Measurements from ENCODE around the gene NEK6.

NEK6 gene

GRCh38 chr9:124348363-124348762, 90.6 kb downstream of the NEK6 start:
- H3K4me3 ChIP-seq (replicated peaks; ENCODE audit: low read depth, low read length), result no peak overlapping the region
- no peak for DNase-seq (ENCODE audit: low read depth)
- no peak for TF ChIP-seq CTCF (IDR thresholded peaks at IDR 0.05; ENCODE audit: low read length, missing control alignments)

DNA sequence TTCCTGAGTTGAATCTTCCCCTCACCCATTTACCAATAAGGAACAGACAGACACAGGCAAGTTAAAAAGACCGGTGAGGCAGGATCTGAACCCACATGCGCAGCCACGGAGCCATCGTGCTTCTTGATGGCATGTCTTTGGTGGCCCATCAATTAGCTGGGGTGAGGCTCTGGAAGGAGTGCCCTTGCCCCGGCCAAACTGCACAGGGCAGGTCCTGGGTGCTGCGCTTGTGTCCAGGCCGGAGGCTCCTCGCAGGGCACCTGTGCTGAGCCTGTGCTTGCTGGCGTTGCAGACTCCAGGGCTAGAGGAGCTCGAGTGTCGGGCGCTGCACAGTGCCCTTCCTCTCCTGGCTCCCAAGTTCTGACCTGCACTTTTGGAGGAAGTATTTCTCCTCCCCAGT, 91.1 kb downstream of the NEK6 start:
- no peak for DNase-seq (ENCODE audit: low read depth)
- no peak for TF ChIP-seq CTCF (IDR thresholded peaks at IDR 0.05; ENCODE audit: low read length, missing control alignments)
- H3K4me3 ChIP-seq (replicated peaks; ENCODE audit: low read depth, low read length), result no peak overlapping the region

GRCh38 chr9:124349267-124349666, 91.5 kb downstream of the NEK6 start:
- TF ChIP-seq CTCF (IDR thresholded peaks at IDR 0.05; ENCODE audit: low read length, missing control alignments), result no peak
- DNase-seq (ENCODE audit: low read depth), result no peak
- H3K4me3 ChIP-seq (replicated peaks; ENCODE audit: low read depth, low read length), result no peak overlapping the region

- H3K4me3 ChIP-seq (replicated peaks; ENCODE audit: low read depth, low read length), result no peak overlapping the region
- DNase-seq (ENCODE audit: low read depth), result no peak
- no peak for TF ChIP-seq CTCF (IDR thresholded peaks at IDR 0.05; ENCODE audit: low read length, missing control alignments)
Measured at GRCh38 chr9:124349675-124350493, 92.1 kb downstream of the NEK6 start.

DNA sequence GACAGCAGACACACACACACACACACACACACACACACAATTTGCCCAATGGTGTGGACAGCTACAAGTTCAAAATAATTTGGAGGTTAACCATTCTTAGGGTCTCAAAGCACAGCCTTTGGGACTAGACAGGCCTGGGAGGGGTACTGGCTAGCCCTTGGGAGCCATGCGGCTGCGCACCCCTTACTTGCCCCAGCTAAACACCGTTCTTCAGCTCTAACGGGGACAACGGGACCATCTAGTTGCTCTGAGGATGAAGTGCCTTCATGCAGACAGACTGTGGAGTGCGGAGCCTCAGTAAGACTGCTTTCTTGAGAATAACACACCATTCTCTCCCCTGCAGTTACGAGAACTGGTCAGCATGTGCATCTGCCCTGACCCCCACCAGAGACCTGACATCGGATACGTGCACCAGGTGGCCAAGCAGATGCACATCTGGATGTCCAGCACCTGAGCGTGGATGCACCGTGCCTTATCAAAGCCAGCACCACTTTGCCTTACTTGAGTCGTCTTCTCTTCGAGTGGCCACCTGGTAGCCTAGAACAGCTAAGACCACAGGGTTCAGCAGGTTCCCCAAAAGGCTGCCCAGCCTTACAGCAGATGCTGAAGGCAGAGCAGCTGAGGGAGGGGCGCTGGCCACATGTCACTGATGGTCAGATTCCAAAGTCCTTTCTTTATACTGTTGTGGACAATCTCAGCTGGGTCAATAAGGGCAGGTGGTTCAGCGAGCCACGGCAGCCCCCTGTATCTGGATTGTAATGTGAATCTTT, 92.9 kb downstream of the NEK6 start:
- H3K4me3 ChIP-seq (replicated peaks; ENCODE audit: low read depth, low read length), result no peak overlapping the region
- TF ChIP-seq CTCF (IDR thresholded peaks at IDR 0.05; ENCODE audit: low read length, missing control alignments), result no peak
- no peak for DNase-seq (ENCODE audit: low read depth)

DNA sequence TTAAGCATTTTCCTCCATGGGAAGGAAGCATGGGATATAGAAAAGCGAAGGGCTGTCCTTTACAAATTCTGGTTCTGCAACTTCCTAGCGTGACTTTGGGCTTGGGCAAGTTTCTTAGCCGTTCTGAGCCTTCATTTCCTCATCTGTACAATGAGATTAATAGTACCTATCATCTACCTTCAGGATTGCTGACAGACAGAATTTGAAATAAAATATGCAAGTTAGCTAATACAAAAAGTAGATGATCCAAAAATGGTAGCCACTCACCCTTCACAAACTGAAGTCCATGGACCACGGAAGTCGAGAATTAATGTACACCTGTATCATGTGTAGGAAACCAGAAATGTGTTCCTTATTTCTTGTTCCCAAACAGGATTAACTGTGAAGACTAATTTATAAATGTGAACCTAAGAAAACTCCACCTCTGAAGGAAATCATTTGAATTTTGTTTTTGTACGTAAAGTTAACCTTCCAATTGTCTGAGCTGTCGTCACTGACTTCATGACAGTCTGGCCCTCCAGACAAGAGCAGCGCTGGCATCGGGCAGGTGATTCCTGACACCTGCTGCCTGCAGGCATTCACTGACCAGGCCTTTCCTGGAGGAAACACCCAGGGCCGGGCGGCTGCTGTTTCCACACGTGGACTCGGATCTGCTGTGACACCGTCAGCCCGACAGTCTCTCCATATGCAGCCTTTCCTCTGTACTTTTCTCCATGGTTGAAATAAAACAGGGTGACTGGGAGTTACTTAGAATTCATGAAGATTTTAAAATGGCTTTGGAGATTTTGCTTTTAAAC, 94.1 kb downstream of the NEK6 start:
- no peak for TF ChIP-seq CTCF (IDR thresholded peaks at IDR 0.05; ENCODE audit: low read length, missing control alignments)
- no peak overlapping the region for H3K4me3 ChIP-seq (replicated peaks; ENCODE audit: low read depth, low read length)
- no peak for DNase-seq (ENCODE audit: low read depth)
